ENCODE data around the gene ZNF341.
A peak's percentile ranks its signal among the peaks of the same experiment; 100 is the strongest.

ZNF341 gene

DNA sequence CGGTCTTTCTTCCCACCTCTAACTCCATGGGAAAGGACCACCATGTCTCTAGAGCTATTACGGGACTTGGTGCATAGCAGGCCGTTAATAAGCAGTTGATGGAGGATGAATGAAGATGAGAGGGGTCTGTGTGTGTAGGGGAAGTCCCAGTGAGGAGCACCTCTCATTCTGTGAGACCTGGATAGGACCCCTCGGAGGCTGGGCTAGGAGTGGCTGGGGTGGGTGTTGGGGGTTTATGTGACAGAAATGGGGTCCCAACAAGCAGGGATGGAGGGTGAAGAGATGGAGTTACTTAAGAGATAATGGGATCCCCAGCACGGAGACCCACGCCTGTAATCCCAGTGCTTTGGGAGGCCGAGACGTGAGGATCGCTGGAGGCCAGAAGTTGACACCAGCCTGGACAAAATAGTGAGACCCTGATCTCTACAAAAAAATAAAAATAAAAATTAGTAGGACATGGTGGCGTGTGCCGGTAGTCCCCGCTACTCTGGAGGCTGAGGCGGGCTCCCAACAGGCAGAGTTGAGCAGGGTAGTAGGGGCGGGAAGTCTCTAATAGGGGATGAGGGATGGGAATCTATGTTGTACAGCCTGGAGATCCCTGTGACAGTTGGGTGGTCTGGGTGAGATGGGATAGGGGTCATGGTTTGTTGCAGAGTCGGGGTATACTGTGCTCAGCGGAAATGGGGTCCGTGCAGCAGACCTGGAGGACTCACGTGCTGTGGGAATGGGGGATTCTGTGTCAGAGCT is 677 bp upstream of the ZNF341 start:
- no peaks in the 10 kb centered on the region for H3K36me3 ChIP-seq (replicated peaks)
- H3K27ac ChIP-seq = peak overlapping the region; percentile 53
- in situ Hi-C loops (cut with HindIII; ENCODE audit: low pct_ligation_motif_present, low sequenced_read_pairs) = no loop called here
- H3K4me3 ChIP-seq (ENCODE audit: low read depth, low read length) = peak overlapping the region; percentile 58
- TF ChIP-seq, protein P1, sequence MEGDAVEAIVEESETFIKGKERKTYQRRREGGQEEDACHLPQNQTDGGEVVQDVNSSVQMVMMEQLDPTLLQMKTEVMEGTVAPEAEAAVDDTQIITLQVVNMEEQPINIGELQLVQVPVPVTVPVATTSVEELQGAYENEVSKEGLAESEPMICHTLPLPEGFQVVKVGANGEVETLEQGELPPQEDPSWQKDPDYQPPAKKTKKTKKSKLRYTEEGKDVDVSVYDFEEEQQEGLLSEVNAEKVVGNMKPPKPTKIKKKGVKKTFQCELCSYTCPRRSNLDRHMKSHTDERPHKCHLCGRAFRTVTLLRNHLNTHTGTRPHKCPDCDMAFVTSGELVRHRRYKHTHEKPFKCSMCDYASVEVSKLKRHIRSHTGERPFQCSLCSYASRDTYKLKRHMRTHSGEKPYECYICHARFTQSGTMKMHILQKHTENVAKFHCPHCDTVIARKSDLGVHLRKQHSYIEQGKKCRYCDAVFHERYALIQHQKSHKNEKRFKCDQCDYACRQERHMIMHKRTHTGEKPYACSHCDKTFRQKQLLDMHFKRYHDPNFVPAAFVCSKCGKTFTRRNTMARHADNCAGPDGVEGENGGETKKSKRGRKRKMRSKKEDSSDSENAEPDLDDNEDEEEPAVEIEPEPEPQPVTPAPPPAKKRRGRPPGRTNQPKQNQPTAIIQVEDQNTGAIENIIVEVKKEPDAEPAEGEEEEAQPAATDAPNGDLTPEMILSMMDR (IDR thresholded peaks at IDR 0.05; ENCODE audit: low read depth, low read length, missing control alignments) = no peak
- no peak for DNase-seq
- no peaks in the 10 kb centered on the region for H3K27me3 ChIP-seq (replicated peaks)

DNA sequence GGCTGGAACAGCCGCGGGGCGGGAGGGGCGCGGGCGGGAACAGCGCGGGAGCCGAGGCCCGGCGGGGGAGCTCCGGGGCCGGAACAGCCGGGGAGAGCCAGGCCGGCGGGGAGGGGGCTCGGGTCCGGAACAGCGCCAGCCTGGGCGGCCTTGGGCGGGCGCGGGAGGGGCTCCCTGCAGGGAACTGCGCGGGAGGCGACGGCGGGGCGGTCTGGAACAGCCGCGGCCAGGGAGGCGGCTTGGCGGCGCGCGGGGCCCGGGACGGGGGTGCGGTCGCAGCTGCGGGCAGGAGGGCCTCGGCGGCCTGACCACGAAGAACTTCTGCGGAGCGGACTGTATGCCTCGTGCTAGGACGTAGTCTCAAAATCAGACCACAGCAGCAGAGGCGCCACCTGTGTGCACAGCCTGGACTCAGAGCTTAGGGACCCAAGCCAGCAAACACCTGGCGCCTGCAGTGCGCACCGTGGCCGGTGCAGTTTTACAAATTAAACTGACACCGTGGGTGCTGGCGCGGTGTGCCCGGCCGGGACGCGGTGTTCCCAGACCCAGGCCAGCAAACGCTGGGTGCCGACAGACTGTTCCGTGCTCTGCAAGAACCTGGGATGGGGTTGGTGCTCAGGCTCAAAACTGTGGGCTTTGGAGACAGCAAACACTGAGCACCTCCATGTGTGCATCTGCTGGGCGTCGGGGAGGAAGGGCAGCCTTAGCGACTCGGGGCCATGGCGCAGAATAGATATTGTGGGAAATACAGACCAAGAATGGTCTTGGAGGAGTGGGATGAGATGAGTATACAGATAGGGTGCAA is 572 bp downstream of the ZNF341 start:
- Histone ChIP-seq H3K36me3 (replicated peaks) (no peaks in the 10 kb centered on the region), H3K27ac (peak overlapping the region; percentile 45), H3K27me3 (replicated peaks) (no peaks in the 10 kb centered on the region), H3K4me3 (ENCODE audit: low read depth, low read length) (peak overlapping the region; percentile 62)
- in situ Hi-C loops (cut with HindIII; ENCODE audit: low pct_ligation_motif_present, low sequenced_read_pairs) = no loop called here
- TF ChIP-seq, protein P1 (IDR thresholded peaks at IDR 0.05; ENCODE audit: low read depth, low read length, missing control alignments) = no peak
- peak; percentile 59 for DNase-seq

DNA sequence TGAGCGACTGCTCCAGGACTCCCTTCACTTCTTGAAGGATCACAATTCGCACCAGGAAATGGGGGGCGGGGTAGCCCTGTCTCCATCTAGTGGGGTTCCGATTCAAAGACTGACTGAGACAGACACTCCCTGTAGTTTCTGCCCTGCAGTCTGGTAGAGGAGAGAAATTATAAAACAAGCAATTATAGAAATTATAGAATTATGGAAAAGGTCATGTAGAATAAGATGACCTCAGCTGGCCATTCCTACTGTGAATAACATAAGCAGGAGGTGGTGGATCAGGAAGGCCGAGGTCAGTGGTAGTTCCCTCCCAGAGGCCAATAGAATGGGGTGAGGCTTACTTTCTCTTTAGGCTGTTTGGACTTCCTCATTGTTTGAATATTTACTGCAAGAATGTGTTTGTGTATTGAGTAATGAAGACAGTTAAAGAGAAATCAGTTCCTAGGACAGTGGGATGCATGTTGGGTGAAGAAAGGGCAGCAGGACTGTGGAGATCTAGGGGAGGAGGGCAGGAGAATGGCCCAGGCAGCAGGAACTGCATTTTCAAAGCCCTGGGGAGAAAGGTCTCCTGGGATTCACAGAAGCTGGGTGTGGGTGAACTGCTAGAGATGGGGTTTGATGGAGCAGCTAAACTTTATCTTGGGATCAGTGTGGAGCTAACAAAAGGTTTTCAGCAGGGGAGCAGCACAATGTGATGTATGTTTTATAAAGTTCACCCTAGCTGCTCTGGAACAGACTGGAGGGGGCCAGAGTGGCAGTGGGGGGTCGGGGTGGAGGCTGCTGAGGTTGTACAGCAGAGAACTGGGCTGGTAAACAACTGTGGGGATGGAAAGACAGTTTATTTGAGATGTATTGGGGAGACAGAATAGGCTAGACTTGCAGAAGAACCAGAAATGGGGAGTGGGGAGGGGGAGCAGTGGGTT is 2.1 kb downstream of the ZNF341 start:
- TF ChIP-seq, protein P1 (IDR thresholded peaks at IDR 0.05; ENCODE audit: low read depth, low read length, missing control alignments) = no peak
- H3K4me3 ChIP-seq (ENCODE audit: low read depth, low read length) = no peak overlapping the region
- peak; percentile 52 for DNase-seq
- no peaks in the 10 kb centered on the region for H3K36me3 ChIP-seq (replicated peaks)
- H3K27me3 ChIP-seq (replicated peaks) = no peaks in the 10 kb centered on the region
- peak overlapping the region; percentile 34 for H3K27ac ChIP-seq
- in situ Hi-C loops (cut with HindIII; ENCODE audit: low pct_ligation_motif_present, low sequenced_read_pairs) = no loop called here

DNA sequence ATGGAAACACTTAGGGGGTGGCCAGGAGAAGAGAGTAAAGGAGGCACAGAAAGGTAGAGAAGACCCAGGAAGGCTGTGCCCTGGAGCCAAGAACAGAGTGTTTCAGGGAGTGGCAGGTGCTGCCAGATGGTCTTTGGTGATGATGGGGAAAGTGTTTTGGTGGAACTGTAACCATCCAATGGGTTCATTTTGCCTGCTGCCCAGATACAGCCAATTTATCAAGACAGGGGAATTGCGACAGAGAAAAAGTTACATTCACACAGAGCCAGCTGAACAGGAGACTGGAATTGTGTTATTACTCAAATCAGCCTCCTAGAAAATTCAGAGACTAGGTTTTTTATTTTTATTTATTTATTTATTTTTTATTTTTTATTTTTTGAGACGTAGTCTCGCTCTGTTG is 5.2 kb downstream of the ZNF341 start:
- in situ Hi-C loops (cut with HindIII; ENCODE audit: low pct_ligation_motif_present, low sequenced_read_pairs) = no loop called here
- DNase-seq = no peak
- H3K4me3 ChIP-seq (ENCODE audit: low read depth, low read length) = no peak overlapping the region
- TF ChIP-seq, protein P1 (IDR thresholded peaks at IDR 0.05; ENCODE audit: low read depth, low read length, missing control alignments) = no peak
- H3K27me3 ChIP-seq (replicated peaks) = no peaks in the 10 kb centered on the region
- H3K36me3 ChIP-seq (replicated peaks) = no peaks in the 10 kb centered on the region
- H3K27ac ChIP-seq = no peak overlapping the region

DNA sequence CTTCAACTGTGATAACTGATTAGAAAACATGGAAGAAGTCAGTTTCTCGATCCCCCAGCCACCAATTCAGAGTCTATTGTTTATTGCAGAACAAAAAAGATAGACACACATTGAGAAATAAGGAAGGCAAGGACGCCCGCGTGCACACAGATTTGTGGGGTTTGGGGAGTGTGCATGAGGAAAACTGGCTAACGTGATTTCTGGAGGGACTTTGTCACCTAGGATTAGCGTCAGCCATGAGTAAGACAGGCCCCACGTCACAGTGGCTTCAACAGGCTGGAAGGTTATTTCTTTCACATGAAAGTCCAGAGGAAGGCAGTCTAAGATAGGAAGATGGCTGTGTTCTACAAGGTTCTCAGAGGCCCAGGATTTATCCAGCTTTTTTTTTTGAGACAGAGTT is 7.7 kb downstream of the ZNF341 start:
- H3K36me3 ChIP-seq (replicated peaks) = no peaks in the 10 kb centered on the region
- in situ Hi-C loops (cut with HindIII; ENCODE audit: low pct_ligation_motif_present, low sequenced_read_pairs) = no loop called here
- H3K27ac ChIP-seq = no peak overlapping the region
- no peaks in the 10 kb centered on the region for H3K27me3 ChIP-seq (replicated peaks)
- no peak for DNase-seq
- H3K4me3 ChIP-seq (ENCODE audit: low read depth, low read length) = no peak overlapping the region
- TF ChIP-seq, protein P1 (IDR thresholded peaks at IDR 0.05; ENCODE audit: low read depth, low read length, missing control alignments) = no peak

Data from brain microvascular endothelial cell (primary cell).